ENCODE results near the gene LCE1C. TPM values are rescaled to one million over a fixed set of nuclear protein-coding genes. Genes with fewer than 3 reads are reported as not detected.

The LCE1C gene
- total RNA-seq, 2 donors from 2014 or later: not detected

DNA sequence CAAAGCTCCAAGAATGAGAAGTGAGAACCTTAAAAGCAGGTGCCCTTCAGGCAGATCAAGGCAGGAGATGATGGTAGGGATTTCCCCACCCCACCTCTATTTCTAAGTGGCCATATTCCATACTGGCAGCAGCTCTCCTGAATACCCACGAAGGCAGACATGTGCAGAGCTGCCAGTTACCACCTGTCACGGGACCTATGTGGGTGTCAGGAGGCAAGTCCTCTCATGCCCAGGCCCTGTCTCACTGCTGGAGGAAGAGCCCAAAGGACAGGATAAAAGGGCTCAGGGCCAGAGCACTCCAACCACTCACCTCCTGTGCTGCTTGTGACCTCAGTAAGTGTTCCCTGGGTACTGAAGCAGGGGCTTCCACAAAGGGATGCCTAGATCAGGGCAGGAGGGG lies 4.6 kb upstream of the LCE1C start:
- Histone ChIP-seq H3K27ac (ENCODE audit: low read depth, low read length) (no peak overlapping the region), H3K4me1 (ENCODE audit: control insufficient read depth, insufficient read depth, low read length) (no peaks in the 10 kb centered on the region), H3K4me3 (ENCODE audit: low read length) (no peak overlapping the region), H3K9me3 (ENCODE audit: control insufficient read depth, low read length) (peaks cover 72% of the 10 kb centered on the region), H3K9ac (ENCODE audit: extremely low read depth, low read length, poor library complexity, severe bottlenecking) (no peak overlapping the region), H3K27me3 (ENCODE audit: control insufficient read depth, insufficient read depth, low read length, poor library complexity, severe bottlenecking) (no peaks in the 10 kb centered on the region), H3K36me3 (ENCODE audit: control insufficient read depth, insufficient read depth, low read length) (no peaks in the 10 kb centered on the region)
- DNase-seq: no peak
- Mint-ChIP-seq H3K27me3 (ENCODE audit: insufficient read depth) (no peaks in the 10 kb centered on the region), H3K27ac (no peak overlapping the region), H3K4me3 (no peak overlapping the region), H3K4me1 (no peaks in the 10 kb centered on the region), H3K36me3 (ENCODE audit: low read depth) (no peaks in the 10 kb centered on the region), H3K9me3 (peaks cover 80% of the 10 kb centered on the region)
- WGBS, 2 experiments (ENCODE audit: insufficient coverage in 1 of 2, insufficient read length in 1 of 2): 45% methylated on average over 2 of the region's 2 CpGs; no CpG with 5 or more reads in 1 of the 2 experiments
- TF ChIP-seq, protein P1, sequence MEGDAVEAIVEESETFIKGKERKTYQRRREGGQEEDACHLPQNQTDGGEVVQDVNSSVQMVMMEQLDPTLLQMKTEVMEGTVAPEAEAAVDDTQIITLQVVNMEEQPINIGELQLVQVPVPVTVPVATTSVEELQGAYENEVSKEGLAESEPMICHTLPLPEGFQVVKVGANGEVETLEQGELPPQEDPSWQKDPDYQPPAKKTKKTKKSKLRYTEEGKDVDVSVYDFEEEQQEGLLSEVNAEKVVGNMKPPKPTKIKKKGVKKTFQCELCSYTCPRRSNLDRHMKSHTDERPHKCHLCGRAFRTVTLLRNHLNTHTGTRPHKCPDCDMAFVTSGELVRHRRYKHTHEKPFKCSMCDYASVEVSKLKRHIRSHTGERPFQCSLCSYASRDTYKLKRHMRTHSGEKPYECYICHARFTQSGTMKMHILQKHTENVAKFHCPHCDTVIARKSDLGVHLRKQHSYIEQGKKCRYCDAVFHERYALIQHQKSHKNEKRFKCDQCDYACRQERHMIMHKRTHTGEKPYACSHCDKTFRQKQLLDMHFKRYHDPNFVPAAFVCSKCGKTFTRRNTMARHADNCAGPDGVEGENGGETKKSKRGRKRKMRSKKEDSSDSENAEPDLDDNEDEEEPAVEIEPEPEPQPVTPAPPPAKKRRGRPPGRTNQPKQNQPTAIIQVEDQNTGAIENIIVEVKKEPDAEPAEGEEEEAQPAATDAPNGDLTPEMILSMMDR (conservative IDR thresholded peaks at IDR 0.05): no peak

DNA sequence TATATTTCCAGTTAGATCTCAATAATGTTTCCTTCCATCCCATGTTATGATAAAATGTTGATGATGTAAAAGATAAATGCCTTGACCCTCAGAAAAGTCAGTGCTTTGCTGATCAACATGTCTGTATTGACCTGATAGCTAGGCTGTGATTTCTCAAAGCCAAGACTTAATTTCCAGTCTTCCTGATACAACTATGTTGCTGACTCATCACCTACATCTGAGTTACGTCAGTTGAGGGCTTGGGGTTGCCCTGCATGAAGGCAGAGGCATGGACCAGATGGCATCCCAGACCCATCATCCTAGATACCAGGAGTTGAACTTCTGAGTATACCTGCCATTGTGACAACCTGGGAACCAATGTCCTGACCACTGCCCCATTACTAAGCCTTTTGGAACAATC lies 5.1 kb downstream of the LCE1C start:
- H3K27ac ChIP-seq (ENCODE audit: low read depth, low read length): no peak overlapping the region
- H3K4me3 ChIP-seq (ENCODE audit: low read length): no peak overlapping the region
- peaks cover 63% of the 10 kb centered on the region for H3K9me3 ChIP-seq (ENCODE audit: control insufficient read depth, low read length)
- H3K4me3 Mint-ChIP-seq: no peak overlapping the region
- peaks cover 87% of the 10 kb centered on the region for H3K9me3 Mint-ChIP-seq
- no peaks in the 10 kb centered on the region for H3K4me1 Mint-ChIP-seq
- DNase-seq: no peak
- peaks cover 2% of the 10 kb centered on the region for H3K27me3 Mint-ChIP-seq (ENCODE audit: insufficient read depth)
- WGBS, 2 experiments (ENCODE audit: insufficient coverage in 1 of 2, insufficient read length in 1 of 2): 59 to 64% methylated on average over 1 of the region's 1 CpG
- H3K27me3 ChIP-seq (ENCODE audit: control insufficient read depth, insufficient read depth, low read length, poor library complexity, severe bottlenecking): no peaks in the 10 kb centered on the region
- H3K9ac ChIP-seq (ENCODE audit: extremely low read depth, low read length, poor library complexity, severe bottlenecking): no peak overlapping the region
- no peaks in the 10 kb centered on the region for H3K36me3 ChIP-seq (ENCODE audit: control insufficient read depth, insufficient read depth, low read length)
- TF ChIP-seq, protein P1 (conservative IDR thresholded peaks at IDR 0.05): no peak
- no peaks in the 10 kb centered on the region for H3K36me3 Mint-ChIP-seq (ENCODE audit: low read depth)
- H3K4me1 ChIP-seq (ENCODE audit: control insufficient read depth, insufficient read depth, low read length): no peaks in the 10 kb centered on the region
- H3K27ac Mint-ChIP-seq: no peak overlapping the region

DNA sequence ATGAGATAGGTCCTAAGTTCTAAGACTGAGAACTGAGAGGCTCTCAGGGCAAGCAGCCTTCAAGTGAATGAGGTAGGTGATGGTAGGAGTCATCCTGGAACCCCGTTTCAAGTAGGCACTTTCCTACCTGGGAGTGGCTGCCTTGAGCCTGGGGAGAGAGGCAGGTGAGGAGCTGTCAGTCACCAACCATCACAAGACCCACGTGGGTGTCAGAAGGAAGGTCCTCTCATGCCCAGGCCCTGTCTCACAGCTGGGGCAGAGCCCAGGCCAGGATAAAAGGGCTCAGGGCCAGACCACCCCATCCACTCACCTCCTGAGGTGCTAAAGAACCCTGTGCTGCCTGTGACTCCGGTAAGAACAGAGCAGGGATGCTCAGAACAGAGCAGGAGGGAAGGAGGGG lies 10.0 kb downstream of the LCE1C start, which contains the start of gene LCE1D:
LCE1D (plus strand) TSS at position 301 of the 400 bp plus-strand sequence. CDS start 1,074 bp downstream, outside the sequence.
- DNase-seq: no peak
- Histone ChIP-seq H3K9ac (ENCODE audit: extremely low read depth, low read length, poor library complexity, severe bottlenecking) (no peak within 1 kb of the TSS), H3K27ac (ENCODE audit: low read depth, low read length) (no peak within 1 kb of the TSS), H3K4me1 (ENCODE audit: control insufficient read depth, insufficient read depth, low read length) (no peaks in the 10 kb centered on the region), H3K4me3 (ENCODE audit: low read length) (no peak within 1 kb of the TSS), H3K36me3 (ENCODE audit: control insufficient read depth, insufficient read depth, low read length) (no peaks in the 10 kb centered on the region), H3K27me3 (ENCODE audit: control insufficient read depth, insufficient read depth, low read length, poor library complexity, severe bottlenecking) (no peaks in the 10 kb centered on the region), H3K9me3 (ENCODE audit: control insufficient read depth, low read length) (peaks cover 29% of the 10 kb centered on the region)
- peaks cover 2% of the 10 kb centered on the region for H3K36me3 Mint-ChIP-seq (ENCODE audit: low read depth)
- TF ChIP-seq, protein P1 (conservative IDR thresholded peaks at IDR 0.05): no peak
- peaks cover 86% of the 10 kb centered on the region for H3K9me3 Mint-ChIP-seq
- H3K4me3 Mint-ChIP-seq: no peak within 1 kb of the TSS
- peaks cover 2% of the 10 kb centered on the region for H3K27me3 Mint-ChIP-seq (ENCODE audit: insufficient read depth)
- no peaks in the 10 kb centered on the region for H3K4me1 Mint-ChIP-seq
- no peak within 1 kb of the TSS for H3K27ac Mint-ChIP-seq
- WGBS, 2 experiments (ENCODE audit: insufficient coverage in 1 of 2, insufficient read length in 1 of 2): 5% methylated on average over 3 of the region's 3 CpGs; no CpG with 5 or more reads in 1 of the 2 experiments
